H1 (cell line): ENCODE data around the gene RUFY3. TPM values are rescaled to one million over a fixed set of nuclear protein-coding genes. Genes with fewer than 3 reads are reported as not detected.

ENCODE experiments used
- CTCF ChIA-PET: fragments of 300-600 bp; sonication (Branson Sonifier 250); formaldehyde crosslinking; loops from one replicate; lab custom pipeline; 2021; ENCODE audit not compliant: partially characterized antibody; lab: Charles Lee
- POLR2A ChIA-PET: fragments of 300-600 bp; sonication (Branson Sonifier 250); formaldehyde crosslinking; loops from one replicate; lab custom pipeline; 2021; ENCODE audit warnings: inconsistent platforms; ENCODE audit not compliant: partially characterized antibody; lab: Charles Lee
- DNase-seq, 2 experiments: peaks; one replicate each; pipeline versions ENCODE4 v3.0.0 to v3.0.0-alpha.2; 2010 to 2022; ENCODE audit warnings: low spot score in 2 of 2, low read depth in 1 of 2, mixed read lengths in 1 of 2
- FAIRE-seq: peaks from 2 replicates; lab custom pipeline; 2011; peaks lifted over from hg19 to GRCh38; lab: Jason Lieb, UNC
- H2AFZ ChIP-seq: 2 replicates; pipeline ENCODE4 v1.8.1; 2012; ENCODE audit warnings: low read length, inconsistent platforms
- H2AK5ac ChIP-seq: 2 replicates; pipeline ENCODE4 v1.6.1; 2013; ENCODE audit warnings: low read depth, low read length
- H2BK120ac ChIP-seq: replicated peaks from 2 replicates; pipeline ENCODE3; 2013; ENCODE audit warnings: low read depth, low read length, inconsistent platforms
- H2BK12ac ChIP-seq: 2 replicates; pipeline ENCODE4 v1.6.1; 2013; ENCODE audit warnings: low read depth, low read length
- H2BK15ac ChIP-seq: 2 replicates; pipeline ENCODE4 v1.6.1; 2013; ENCODE audit warnings: low read length
- H2BK20ac ChIP-seq: 2 replicates; pipeline ENCODE4 v1.6.1; 2013; ENCODE audit warnings: low read length
- H2BK5ac ChIP-seq: 2 replicates; pipeline ENCODE4 v1.6.1; 2013; ENCODE audit warnings: low read depth, low read length
- H3K14ac ChIP-seq: 2 replicates; pipeline ENCODE4 v1.6.1; 2013; ENCODE audit warnings: inconsistent platforms; ENCODE audit not compliant: insufficient read length
- H3K18ac ChIP-seq: 2 replicates; pipeline ENCODE4 v1.6.1; 2013; ENCODE audit warnings: low read length; ENCODE audit errors: extremely low read depth
- H3K23ac ChIP-seq: 2 replicates; pipeline ENCODE4 v1.6.1; 2013; ENCODE audit warnings: inconsistent platforms; ENCODE audit not compliant: insufficient read length
- H3K23me2 ChIP-seq: 2 replicates; pipeline ENCODE4 v1.6.1; 2013; ENCODE audit warnings: low read depth, low read length
- H3K27ac ChIP-seq: 2 replicates; pipeline ENCODE4 v1.6.1; 2011; ENCODE audit warnings: low read depth, low read length, inconsistent platforms
- H3K27me3 ChIP-seq, 4 experiments: replicated peaks in 1 of 4; 1 replicate in 1 of 4; 2 replicates in 3 of 4; pipeline versions ENCODE4 v1.6.1 to v1.8.1; 2011 to 2013; ENCODE audit warnings: low read length in 3 of 4, mild to moderate bottlenecking in 3 of 4, inconsistent platforms in 2 of 4, mixed read lengths in 2 of 4, moderate library complexity in 1 of 4; ENCODE audit not compliant: control insufficient read depth in 3 of 4, insufficient read depth in 3 of 4; ENCODE audit errors: extremely low read depth in 1 of 4
- H3K36me3 ChIP-seq, 4 experiments: 2 replicates each; pipeline versions ENCODE4 v1.6.1 to v1.8.1; 2011 to 2013; ENCODE audit warnings: mild to moderate bottlenecking in 4 of 4, low read length in 3 of 4, moderate library complexity in 2 of 4, control low read depth in 1 of 4, inconsistent platforms in 1 of 4; ENCODE audit not compliant: insufficient read depth in 4 of 4, control insufficient read depth in 2 of 4
- H3K4ac ChIP-seq: replicated peaks from 2 replicates; pipeline ENCODE3; 2013; ENCODE audit warnings: low read length, low read depth, mixed read lengths, inconsistent platforms; ENCODE audit not compliant: insufficient read length
- H3K4me1 ChIP-seq, 4 experiments: replicated peaks in 1 of 4; 1 replicate in 1 of 4; 2 replicates in 3 of 4; pipeline versions ENCODE4 v1.6.1 to v1.8.1; 2011 to 2013; ENCODE audit warnings: low read length in 3 of 4, inconsistent platforms in 2 of 4, mixed read lengths in 1 of 4; ENCODE audit not compliant: insufficient read depth in 4 of 4, control insufficient read depth in 3 of 4
- H3K4me2 ChIP-seq, 2 experiments: 2 replicates each; pipeline versions ENCODE4 v1.6.1 to v1.8.1; 2011 to 2013; ENCODE audit warnings: low read depth in 2 of 2, low read length in 2 of 2, control low read depth in 1 of 2, inconsistent platforms in 1 of 2, mild to moderate bottlenecking in 1 of 2; ENCODE audit not compliant: insufficient read depth in 1 of 2
- H3K4me3 ChIP-seq, 4 experiments: fragments of 200-600, 300-600 bp in 1 of 4; sonication (generic), shearing (Covaris generic), sonication (Bioruptor Twin) in 1 of 4; 2 replicates each; pipeline versions ENCODE4 v1.5.1 to v1.8.1; 2011 to 2016; ENCODE audit warnings: low read length in 4 of 4, low read depth in 3 of 4, control low read depth in 2 of 4, inconsistent platforms in 2 of 4, mild to moderate bottlenecking in 2 of 4, mixed read lengths in 1 of 4, moderate library complexity in 1 of 4; ENCODE audit not compliant: insufficient read depth in 2 of 4; ENCODE audit errors: extremely low read depth in 1 of 4
- H3K56ac ChIP-seq: replicated peaks from 2 replicates; pipeline ENCODE3; 2013; ENCODE audit warnings: low read depth, mild to moderate bottlenecking, mixed read lengths, low read length, inconsistent platforms; ENCODE audit not compliant: insufficient read length
- H3K79me1 ChIP-seq: 2 replicates; pipeline ENCODE4 v1.6.1; 2013; ENCODE audit warnings: low read depth, low read length, control low read depth
- H3K79me2 ChIP-seq, 2 experiments: 2 replicates each; pipeline versions ENCODE4 v1.6.1 to v1.8.1; 2012 to 2013; ENCODE audit warnings: low read length in 2 of 2, mild to moderate bottlenecking in 2 of 2, inconsistent platforms in 1 of 2; ENCODE audit not compliant: insufficient read depth in 2 of 2, control insufficient read depth in 1 of 2
- H3K9ac ChIP-seq, 4 experiments: replicated peaks in 1 of 4; 1 replicate in 1 of 4; 2 replicates in 3 of 4; pipeline versions ENCODE4 v1.6.1 to v1.8.1; 2011 to 2013; ENCODE audit warnings: low read depth in 3 of 4, low read length in 3 of 4, control low read depth in 2 of 4, mild to moderate bottlenecking in 2 of 4, moderate library complexity in 2 of 4, inconsistent platforms in 1 of 4; ENCODE audit errors: extremely low read depth in 1 of 4
- H3K9me3 ChIP-seq, 2 experiments: 2 replicates each; pipeline versions ENCODE4 v1.6.1 to v1.8.1; 2012 to 2013; ENCODE audit warnings: mild to moderate bottlenecking in 2 of 2, moderate library complexity in 2 of 2, control low read depth in 1 of 2, inconsistent platforms in 1 of 2, low read depth in 1 of 2, low read length in 1 of 2, mixed read lengths in 1 of 2; ENCODE audit not compliant: insufficient read depth in 2 of 2
- H4K20me1 ChIP-seq, 2 experiments: replicated peaks in 1 of 2; 2 replicates each; pipeline versions ENCODE3 to v1.8.1; 2011 to 2013; ENCODE audit warnings: inconsistent platforms in 2 of 2, low read length in 2 of 2, mild to moderate bottlenecking in 1 of 2; ENCODE audit not compliant: insufficient read depth in 2 of 2, control insufficient read depth in 1 of 2
- H4K5ac ChIP-seq: 2 replicates; pipeline ENCODE4 v1.6.1; 2013; ENCODE audit warnings: low read length, low read depth, mixed read lengths, inconsistent platforms; ENCODE audit not compliant: insufficient read length
- H4K8ac ChIP-seq: 2 replicates; pipeline ENCODE4 v1.8.0; 2013; ENCODE audit warnings: mild to moderate bottlenecking, moderate library complexity, low read length, inconsistent platforms; ENCODE audit not compliant: insufficient read depth; ENCODE audit errors: extremely low read depth
- H4K91ac ChIP-seq: replicated peaks from 2 replicates; pipeline ENCODE3; 2013; ENCODE audit warnings: low read length, mixed read lengths, inconsistent platforms; ENCODE audit not compliant: insufficient read length
- CREB1 ChIP-seq: IDR thresholded peaks from 2 replicates; pipeline ENCODE4 v1.6.1; 2012; ENCODE audit warnings: inconsistent platforms
- FOSL1 ChIP-seq: IDR thresholded peaks from 2 replicates; pipeline ENCODE4 v1.6.1; 2011; ENCODE audit warnings: mild to moderate bottlenecking, low read depth, low read length, moderate library complexity; ENCODE audit not compliant: insufficient read depth
- HDAC6 ChIP-seq: IDR thresholded peaks from one replicate; pipeline ENCODE4 v1.7.1; 2012; ENCODE audit warnings: low read depth, mild to moderate bottlenecking, inconsistent platforms, low read length, moderate library complexity
- MAFK ChIP-seq: IDR thresholded peaks from 2 replicates; pipeline ENCODE4 v1.6.1; 2012; ENCODE audit warnings: low read depth, mild to moderate bottlenecking, improper control_type of control experiment, low read length
- PHF8 ChIP-seq: fragments of 200-600 bp; sonication (generic); conservative IDR thresholded peaks from 2 replicates; pipeline ENCODE4 v1.7.1; 2012; ENCODE audit warnings: low read depth, mild to moderate bottlenecking, inconsistent platforms, low read length, moderate library complexity
- SP2 ChIP-seq: IDR thresholded peaks from 2 replicates; pipeline ENCODE4 v1.6.1; 2012; ENCODE audit warnings: mild to moderate bottlenecking, low read length, inconsistent platforms
- TAF7 ChIP-seq: optimal IDR thresholded peaks from 2 replicates; pipeline ENCODE3; 2011; ENCODE audit warnings: low read depth, mild to moderate bottlenecking, inconsistent platforms, low read length, moderate library complexity, borderline replicate concordance
- TBP ChIP-seq: IDR thresholded peaks from 2 replicates; pipeline ENCODE4 v1.6.1; 2011; ENCODE audit warnings: low read depth, low read length, improper control_type of control experiment
- ZNF274 ChIP-seq: IDR thresholded peaks from 2 replicates; pipeline ENCODE4 v1.7.0; 2012; ENCODE audit warnings: low read length, borderline replicate concordance; ENCODE audit errors: extremely low read depth
- WGBS, 2 experiments: shearing (Covaris generic) in 1 of 2; methylation state at CpG; one replicate each; pipeline versions ENCODE4 v1.1.6 to v1.1.7; 2013 to 2015; ENCODE audit warnings: low lambda C conversion rate in 2 of 2, mixed read lengths in 2 of 2, inconsistent platforms in 1 of 2, low coverage in 1 of 2, missing lambda C conversion rate in 1 of 2; ENCODE audit not compliant: insufficient replicate concordance in 2 of 2, insufficient coverage in 1 of 2, insufficient read length in 1 of 2; ENCODE audit errors: extremely low coverage in 1 of 2, missing lambda C conversion rate in 1 of 2; 5-methylcytosine and 5-hydroxymethylcytosine counted together
- polyA plus RNA-seq, 7 experiments: library from polyadenylated mRNA; depleted of rRNA in 3 of 7; stranded (reverse) in 5 of 7; unstranded in 2 of 7; fragments of >200 nt in 5 of 7; fragments of 200-250 nt in 2 of 7; gene quantifications; 1 replicate in 5 of 7; 2 replicates in 1 of 7; 4 replicates in 1 of 7; pipeline versions ENCODE4 v1.2.1 to v1.2.3, GENCODE V29; 2011 to 2013; ENCODE audit warnings: missing spikeins in 2 of 7, mixed read lengths in 2 of 7
- total RNA-seq: library from RNA; stranded (reverse); fragmentation: NEBNext Ultra II Directional; extraction: Animal tissue kit (Norgen Biotek cat#: 25700); gene quantifications from 2 replicates; pipeline ENCODE4 v1.2.1, GENCODE V29; 2021
- TF ChIP-seq, protein P1 (sequence below): IDR thresholded peaks from 2 replicates; pipeline ENCODE4 v1.6.1; 2012; ENCODE audit warnings: inconsistent platforms
- TF ChIP-seq, protein P2 (sequence below): IDR thresholded peaks from 2 replicates; pipeline ENCODE4 v1.6.1; 2011; ENCODE audit warnings: low read depth, mild to moderate bottlenecking, low read length; ENCODE audit not compliant: insufficient read depth
- TF ChIP-seq, protein P3 (sequence below): IDR thresholded peaks from 2 replicates; pipeline ENCODE4 v1.6.1; 2011; ENCODE audit warnings: low read length, improper control_type of control experiment

RUFY3 gene
- total and polyA plus RNA-seq, 2 of the 8 experiments (the other 6 are each of a cell fraction or from before 2014, with no cell fraction given): 7.8 to 33.1 TPM

DNA sequence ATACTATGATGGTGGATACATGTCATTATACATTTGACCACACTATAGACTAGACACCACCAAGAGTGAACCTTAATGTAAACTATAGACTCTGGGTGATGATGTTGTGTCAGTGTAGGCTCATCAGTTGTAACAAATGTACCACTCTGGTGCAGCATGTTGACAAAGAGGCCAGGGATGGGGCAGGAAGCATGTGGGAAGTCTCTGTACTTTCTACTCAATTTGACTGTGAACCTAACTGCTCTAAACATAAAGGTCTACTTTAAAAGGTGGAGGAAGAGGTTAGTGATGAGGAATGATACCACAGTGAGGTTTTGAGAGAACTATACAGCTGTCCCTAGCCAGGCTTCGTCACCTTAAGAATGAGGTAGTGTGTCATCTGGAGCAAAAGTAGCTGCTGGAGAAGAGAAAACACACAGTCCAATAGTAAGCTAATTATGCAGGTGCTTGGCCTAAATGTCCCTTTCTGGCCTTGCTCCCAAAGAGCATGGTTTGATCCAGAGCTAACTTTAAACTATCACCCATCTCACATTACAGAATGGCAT is 79.6 kb downstream of the RUFY3 start:
- Histone ChIP-seq H3K36me3 (no peaks in the 10 kb centered on the region; a peak in 2 of 8 replicates), H3K14ac (no peak overlapping the region), H2AFZ (no peak overlapping the region), H2BK20ac (no peak overlapping the region), H2BK5ac (no peak overlapping the region), H4K8ac (no peak overlapping the region), H3K27me3 (no peaks in the 10 kb centered on the region), H3K4me2 (no peak overlapping the region), H2BK120ac (no peak overlapping the region), H2AK5ac (no peak overlapping the region), H3K4ac (no peak overlapping the region), H4K91ac (no peak overlapping the region), H3K18ac (no peak overlapping the region), H2BK12ac (no peak overlapping the region), H3K23me2 (no peaks in the 10 kb centered on the region), H2BK15ac (no peak overlapping the region), H3K79me1 (no peaks in the 10 kb centered on the region), H3K4me1 (no peaks in the 10 kb centered on the region), H4K5ac (no peak overlapping the region), H3K27ac (no peak overlapping the region), H3K9me3 (no peaks in the 10 kb centered on the region), H3K4me3 (no peak overlapping the region), H4K20me1 (no peaks in the 10 kb centered on the region), H3K79me2 (no peaks in the 10 kb centered on the region), H3K56ac (no peak overlapping the region), H3K9ac (no peak overlapping the region), H3K23ac (no peak overlapping the region)
- FAIRE-seq (no peak), DNase-seq (no peak)
- WGBS, 2 experiments: 91% methylated on average over 1 of the region's 1 CpG; no CpG with 5 or more reads in 1 of the 2 experiments
- POLR2A ChIA-PET: interaction anchor here (3.6 kb wide), 1 partner anchor 11 kb away, joined by 17 read pairs; no protein-coding TSS in a partner anchor
- CTCF ChIA-PET: interaction anchor here (0.6 kb wide), 1 partner anchor 694 kb away, joined by 3 read pairs; no protein-coding TSS in a partner anchor
- TF ChIP-seq TAF7 (no peak), SP2 (no peak), TBP (no peak), HDAC6 (no peak), CREB1 (no peak), PHF8 (no peak), MAFK (no peak), FOSL1 (no peak), ZNF274 (no peak)
- TF ChIP-seq, protein P1, sequence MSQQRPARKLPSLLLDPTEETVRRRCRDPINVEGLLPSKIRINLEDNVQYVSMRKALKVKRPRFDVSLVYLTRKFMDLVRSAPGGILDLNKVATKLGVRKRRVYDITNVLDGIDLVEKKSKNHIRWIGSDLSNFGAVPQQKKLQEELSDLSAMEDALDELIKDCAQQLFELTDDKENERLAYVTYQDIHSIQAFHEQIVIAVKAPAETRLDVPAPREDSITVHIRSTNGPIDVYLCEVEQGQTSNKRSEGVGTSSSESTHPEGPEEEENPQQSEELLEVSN: no peak
- TF ChIP-seq, protein P2, sequence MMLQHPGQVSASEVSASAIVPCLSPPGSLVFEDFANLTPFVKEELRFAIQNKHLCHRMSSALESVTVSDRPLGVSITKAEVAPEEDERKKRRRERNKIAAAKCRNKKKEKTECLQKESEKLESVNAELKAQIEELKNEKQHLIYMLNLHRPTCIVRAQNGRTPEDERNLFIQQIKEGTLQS: no peak
- TF ChIP-seq, protein P3, sequence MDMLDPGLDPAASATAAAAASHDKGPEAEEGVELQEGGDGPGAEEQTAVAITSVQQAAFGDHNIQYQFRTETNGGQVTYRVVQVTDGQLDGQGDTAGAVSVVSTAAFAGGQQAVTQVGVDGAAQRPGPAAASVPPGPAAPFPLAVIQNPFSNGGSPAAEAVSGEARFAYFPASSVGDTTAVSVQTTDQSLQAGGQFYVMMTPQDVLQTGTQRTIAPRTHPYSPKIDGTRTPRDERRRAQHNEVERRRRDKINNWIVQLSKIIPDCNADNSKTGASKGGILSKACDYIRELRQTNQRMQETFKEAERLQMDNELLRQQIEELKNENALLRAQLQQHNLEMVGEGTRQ: no peak
